Measurements from ENCODE around the gene TGFBR3L.

DNA sequence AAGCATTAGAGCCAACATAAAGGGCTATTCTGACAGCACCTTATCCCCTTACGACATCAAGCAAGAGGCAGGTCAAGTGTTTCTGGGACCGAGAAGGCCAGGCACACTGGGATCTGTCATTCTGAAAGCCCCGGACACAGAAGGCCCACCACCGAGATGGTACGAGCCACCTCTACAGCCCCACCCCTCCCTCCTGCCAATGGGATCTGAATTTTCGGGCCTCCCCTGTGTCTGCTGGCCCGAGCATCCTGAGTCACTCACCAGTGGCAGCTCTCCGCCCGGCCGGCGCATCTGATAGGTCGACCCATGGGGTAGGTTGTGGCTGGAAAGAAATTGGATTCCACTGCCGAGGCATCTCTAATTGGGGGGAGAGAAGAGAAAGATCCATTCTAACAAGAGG, 26.2 kb downstream of the TGFBR3L start:
- TF ChIP-seq BCL6B (tag by site-specific recombination; IDR thresholded peaks at IDR 0.05) (no peak), HOXA7 (CRISPR knock-in tag; IDR thresholded peaks at IDR 0.05; ENCODE audit: borderline replicate concordance) (no peak), ZNF580 (tag by site-specific recombination; IDR thresholded peaks at IDR 0.05) (no peak), ZNF132 (tag by site-specific recombination; IDR thresholded peaks at IDR 0.05; ENCODE audit: borderline replicate concordance) (no peak)
- TF ChIP-seq, protein P1, sequence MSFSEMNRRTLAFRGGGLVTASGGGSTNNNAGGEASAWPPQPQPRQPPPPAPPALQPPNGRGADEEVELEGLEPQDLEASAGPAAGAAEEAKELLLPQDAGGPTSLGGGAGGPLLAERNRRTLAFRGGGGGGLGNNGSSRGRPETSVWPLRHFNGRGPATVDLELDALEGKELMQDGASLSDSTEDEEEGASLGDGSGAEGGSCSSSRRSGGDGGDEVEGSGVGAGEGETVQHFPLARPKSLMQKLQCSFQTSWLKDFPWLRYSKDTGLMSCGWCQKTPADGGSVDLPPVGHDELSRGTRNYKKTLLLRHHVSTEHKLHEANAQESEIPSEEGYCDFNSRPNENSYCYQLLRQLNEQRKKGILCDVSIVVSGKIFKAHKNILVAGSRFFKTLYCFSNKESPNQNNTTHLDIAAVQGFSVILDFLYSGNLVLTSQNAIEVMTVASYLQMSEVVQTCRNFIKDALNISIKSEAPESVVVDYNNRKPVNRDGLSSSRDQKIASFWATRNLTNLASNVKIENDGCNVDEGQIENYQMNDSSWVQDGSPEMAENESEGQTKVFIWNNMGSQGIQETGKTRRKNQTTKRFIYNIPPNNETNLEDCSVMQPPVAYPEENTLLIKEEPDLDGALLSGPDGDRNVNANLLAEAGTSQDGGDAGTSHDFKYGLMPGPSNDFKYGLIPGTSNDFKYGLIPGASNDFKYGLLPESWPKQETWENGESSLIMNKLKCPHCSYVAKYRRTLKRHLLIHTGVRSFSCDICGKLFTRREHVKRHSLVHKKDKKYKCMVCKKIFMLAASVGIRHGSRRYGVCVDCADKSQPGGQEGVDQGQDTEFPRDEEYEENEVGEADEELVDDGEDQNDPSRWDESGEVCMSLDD (tag by site-specific recombination; IDR thresholded peaks at IDR 0.05), result no peak
- TF ChIP-seq, protein P2, sequence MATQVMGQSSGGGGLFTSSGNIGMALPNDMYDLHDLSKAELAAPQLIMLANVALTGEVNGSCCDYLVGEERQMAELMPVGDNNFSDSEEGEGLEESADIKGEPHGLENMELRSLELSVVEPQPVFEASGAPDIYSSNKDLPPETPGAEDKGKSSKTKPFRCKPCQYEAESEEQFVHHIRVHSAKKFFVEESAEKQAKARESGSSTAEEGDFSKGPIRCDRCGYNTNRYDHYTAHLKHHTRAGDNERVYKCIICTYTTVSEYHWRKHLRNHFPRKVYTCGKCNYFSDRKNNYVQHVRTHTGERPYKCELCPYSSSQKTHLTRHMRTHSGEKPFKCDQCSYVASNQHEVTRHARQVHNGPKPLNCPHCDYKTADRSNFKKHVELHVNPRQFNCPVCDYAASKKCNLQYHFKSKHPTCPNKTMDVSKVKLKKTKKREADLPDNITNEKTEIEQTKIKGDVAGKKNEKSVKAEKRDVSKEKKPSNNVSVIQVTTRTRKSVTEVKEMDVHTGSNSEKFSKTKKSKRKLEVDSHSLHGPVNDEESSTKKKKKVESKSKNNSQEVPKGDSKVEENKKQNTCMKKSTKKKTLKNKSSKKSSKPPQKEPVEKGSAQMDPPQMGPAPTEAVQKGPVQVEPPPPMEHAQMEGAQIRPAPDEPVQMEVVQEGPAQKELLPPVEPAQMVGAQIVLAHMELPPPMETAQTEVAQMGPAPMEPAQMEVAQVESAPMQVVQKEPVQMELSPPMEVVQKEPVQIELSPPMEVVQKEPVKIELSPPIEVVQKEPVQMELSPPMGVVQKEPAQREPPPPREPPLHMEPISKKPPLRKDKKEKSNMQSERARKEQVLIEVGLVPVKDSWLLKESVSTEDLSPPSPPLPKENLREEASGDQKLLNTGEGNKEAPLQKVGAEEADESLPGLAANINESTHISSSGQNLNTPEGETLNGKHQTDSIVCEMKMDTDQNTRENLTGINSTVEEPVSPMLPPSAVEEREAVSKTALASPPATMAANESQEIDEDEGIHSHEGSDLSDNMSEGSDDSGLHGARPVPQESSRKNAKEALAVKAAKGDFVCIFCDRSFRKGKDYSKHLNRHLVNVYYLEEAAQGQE (tag by site-specific recombination; IDR thresholded peaks at IDR 0.05), result no peak
- TF ChIP-seq, protein P3, sequence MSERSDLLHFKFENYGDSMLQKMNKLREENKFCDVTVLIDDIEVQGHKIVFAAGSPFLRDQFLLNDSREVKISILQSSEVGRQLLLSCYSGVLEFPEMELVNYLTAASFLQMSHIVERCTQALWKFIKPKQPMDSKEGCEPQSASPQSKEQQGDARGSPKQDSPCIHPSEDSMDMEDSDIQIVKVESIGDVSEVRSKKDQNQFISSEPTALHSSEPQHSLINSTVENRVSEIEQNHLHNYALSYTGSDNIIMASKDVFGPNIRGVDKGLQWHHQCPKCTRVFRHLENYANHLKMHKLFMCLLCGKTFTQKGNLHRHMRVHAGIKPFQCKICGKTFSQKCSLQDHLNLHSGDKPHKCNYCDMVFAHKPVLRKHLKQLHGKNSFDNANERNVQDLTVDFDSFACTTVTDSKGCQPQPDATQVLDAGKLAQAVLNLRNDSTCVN (tag by site-specific recombination; optimal IDR thresholded peaks at IDR 0.05), result no peak
- TF ChIP-seq, protein P4, sequence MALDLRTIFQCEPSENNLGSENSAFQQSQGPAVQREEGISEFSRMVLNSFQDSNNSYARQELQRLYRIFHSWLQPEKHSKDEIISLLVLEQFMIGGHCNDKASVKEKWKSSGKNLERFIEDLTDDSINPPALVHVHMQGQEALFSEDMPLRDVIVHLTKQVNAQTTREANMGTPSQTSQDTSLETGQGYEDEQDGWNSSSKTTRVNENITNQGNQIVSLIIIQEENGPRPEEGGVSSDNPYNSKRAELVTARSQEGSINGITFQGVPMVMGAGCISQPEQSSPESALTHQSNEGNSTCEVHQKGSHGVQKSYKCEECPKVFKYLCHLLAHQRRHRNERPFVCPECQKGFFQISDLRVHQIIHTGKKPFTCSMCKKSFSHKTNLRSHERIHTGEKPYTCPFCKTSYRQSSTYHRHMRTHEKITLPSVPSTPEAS (tag by site-specific recombination; IDR thresholded peaks at IDR 0.05), result no peak
- TF ChIP-seq, protein P5, sequence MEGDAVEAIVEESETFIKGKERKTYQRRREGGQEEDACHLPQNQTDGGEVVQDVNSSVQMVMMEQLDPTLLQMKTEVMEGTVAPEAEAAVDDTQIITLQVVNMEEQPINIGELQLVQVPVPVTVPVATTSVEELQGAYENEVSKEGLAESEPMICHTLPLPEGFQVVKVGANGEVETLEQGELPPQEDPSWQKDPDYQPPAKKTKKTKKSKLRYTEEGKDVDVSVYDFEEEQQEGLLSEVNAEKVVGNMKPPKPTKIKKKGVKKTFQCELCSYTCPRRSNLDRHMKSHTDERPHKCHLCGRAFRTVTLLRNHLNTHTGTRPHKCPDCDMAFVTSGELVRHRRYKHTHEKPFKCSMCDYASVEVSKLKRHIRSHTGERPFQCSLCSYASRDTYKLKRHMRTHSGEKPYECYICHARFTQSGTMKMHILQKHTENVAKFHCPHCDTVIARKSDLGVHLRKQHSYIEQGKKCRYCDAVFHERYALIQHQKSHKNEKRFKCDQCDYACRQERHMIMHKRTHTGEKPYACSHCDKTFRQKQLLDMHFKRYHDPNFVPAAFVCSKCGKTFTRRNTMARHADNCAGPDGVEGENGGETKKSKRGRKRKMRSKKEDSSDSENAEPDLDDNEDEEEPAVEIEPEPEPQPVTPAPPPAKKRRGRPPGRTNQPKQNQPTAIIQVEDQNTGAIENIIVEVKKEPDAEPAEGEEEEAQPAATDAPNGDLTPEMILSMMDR (tag by site-specific recombination; IDR thresholded peaks at IDR 0.05), result no peak
